NCI-H2107 treated with DMSO at 0.1 percent for 48 hours (cell line): ENCODE measurements around the gene AGAP3.

Experiments
- DNase-seq: peaks from one replicate; lab custom pipeline; 2025; ENCODE audit not compliant: unreplicated experiment; lab: John Stamatoyannopoulos, UW

AGAP3 gene

GRCh38 chr7:151087245-151088018 lies 1.2 kb downstream of the AGAP3 start:
- DNase-seq, result no peak

GRCh38 chr7:151088019-151088855 lies 2.0 kb downstream of the AGAP3 start:
- DNase-seq, result no peak

- DNase-seq, result no peak
Measured at GRCh38 chr7:151088856-151089699, 2.8 kb downstream of the AGAP3 start.

- DNase-seq, result no peak
Measured at GRCh38 chr7:151089893-151090730, 3.8 kb downstream of the AGAP3 start.

DNA sequence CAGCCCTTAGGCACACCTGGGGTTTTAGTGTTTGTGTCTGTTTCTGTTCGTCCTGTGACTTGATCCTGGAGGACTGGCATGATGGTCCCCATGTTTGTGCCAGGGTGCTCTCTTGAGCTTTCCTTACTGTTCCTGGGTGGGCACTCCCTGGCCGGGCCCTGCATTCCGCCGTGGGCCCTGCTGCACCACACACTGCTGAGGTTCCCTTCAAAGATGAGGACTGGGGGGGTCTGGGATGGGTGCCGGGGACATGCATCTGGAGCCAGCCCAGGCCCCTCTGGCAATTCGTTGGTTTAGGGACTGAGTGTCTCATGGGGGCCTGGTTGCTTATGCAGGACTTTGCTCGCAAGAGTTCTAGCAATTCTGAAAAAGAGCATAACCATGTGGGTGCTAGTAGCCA lies 4.7 kb downstream of the AGAP3 start:
- no peak for DNase-seq

DNA sequence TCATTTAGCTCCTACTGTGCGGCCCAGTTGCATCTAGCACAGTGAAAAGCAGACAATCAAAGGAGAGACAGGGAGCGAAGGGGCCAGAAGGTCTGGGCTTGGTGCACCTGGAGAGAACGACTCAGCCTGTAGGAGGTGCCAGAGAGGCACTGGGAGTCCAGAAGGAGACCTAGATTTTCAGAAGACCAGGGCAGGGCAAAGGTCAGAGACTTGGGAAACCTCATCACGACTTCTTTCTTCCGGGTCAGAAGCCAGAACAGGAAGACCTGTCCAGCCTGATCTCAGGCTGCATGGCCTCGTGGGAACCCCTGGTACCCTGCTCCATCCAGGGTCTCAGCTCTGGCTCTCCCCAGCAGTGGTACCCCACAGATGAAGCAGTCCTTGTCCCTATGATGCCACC lies 5.2 kb downstream of the AGAP3 start:
- no peak for DNase-seq

- DNase-seq, result no peak
Measured at GRCh38 chr7:151091988-151092387, 5.7 kb downstream of the AGAP3 start.

GRCh38 chr7:151093748-151094147 lies 7.5 kb downstream of the AGAP3 start:
- DNase-seq, result no peak

DNA sequence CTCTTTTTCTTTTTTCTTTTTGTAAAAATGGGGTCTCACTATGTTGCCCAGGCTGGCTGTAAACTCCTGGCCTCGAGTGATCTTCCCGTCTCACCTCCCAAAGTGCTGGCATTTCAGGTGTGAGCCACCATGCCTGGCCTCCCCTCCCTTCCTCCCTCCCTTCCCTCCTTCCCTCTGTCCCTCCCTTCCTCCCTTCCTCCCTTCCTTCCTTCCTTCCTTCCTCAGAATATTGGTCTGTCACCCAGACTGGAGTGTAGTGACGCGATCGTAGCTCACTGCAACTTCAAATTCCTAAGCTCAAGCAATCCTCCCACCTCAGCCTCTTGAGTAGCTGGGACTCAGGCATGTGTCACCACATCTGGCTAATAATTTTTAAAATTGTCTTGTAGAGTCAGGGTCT lies 8.4 kb downstream of the AGAP3 start:
- DNase-seq, result no peak

- DNase-seq, result no peak
Measured at GRCh38 chr7:151095123-151095797, 9.0 kb downstream of the AGAP3 start.

DNA sequence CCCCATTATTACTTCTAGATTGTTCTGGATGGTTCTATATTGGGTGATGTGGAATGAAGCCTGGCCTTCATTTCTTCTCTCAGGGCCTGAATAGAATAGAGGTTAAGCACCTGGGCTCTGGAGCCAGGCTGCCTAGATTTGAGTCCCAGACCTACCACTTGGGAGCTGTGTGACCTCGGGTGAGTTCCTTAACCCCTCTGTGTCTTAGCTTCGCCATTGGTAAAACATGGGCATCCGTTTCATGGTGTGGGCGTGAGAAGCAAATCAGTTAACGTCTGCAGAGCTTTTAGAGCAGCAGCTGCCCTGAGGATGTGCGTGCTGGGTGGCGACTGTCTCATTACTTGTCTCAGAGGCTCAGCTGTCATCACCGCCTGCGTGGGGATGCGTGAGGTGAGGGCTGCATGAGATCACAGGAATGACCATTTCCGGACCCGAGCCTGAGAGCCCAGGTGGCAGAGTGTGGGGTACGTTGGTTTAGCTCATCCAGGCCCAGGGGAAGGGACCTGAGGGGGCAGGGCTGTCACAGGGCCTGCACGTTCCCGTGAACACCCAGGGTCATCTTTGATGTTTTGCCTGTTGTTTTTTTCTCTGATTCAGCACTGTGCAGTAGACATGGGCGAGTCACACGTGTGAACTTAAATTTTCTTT lies 9.7 kb downstream of the AGAP3 start:
- no peak for DNase-seq

GRCh38 chr7:151099486-151100211 lies 13.4 kb downstream of the AGAP3 start:
- DNase-seq, result no peak

- DNase-seq, result no peak
Measured at GRCh38 chr7:151100921-151101320, 14.6 kb downstream of the AGAP3 start.

- DNase-seq, result no peak
Measured at GRCh38 chr7:151101621-151102396, 15.5 kb downstream of the AGAP3 start.

GRCh38 chr7:151102991-151103390 lies 16.7 kb downstream of the AGAP3 start:
- DNase-seq, result no peak

- DNase-seq, result no peak
Measured at GRCh38 chr7:151103973-151104372, 17.7 kb downstream of the AGAP3 start.

GRCh38 chr7:151104411-151105235 lies 18.3 kb downstream of the AGAP3 start:
- no peak for DNase-seq
